ENCODE measurements around the gene SAP30BP. TPM values are rescaled to one million over a fixed set of nuclear protein-coding genes. Genes with fewer than 3 reads are reported as not detected.

The SAP30BP gene
- total and polyA plus RNA-seq, 2 of the 8 experiments (the other 6 are each of a cell fraction or from before 2014, with no cell fraction given): 63.3 to 79.9 TPM

DNA sequence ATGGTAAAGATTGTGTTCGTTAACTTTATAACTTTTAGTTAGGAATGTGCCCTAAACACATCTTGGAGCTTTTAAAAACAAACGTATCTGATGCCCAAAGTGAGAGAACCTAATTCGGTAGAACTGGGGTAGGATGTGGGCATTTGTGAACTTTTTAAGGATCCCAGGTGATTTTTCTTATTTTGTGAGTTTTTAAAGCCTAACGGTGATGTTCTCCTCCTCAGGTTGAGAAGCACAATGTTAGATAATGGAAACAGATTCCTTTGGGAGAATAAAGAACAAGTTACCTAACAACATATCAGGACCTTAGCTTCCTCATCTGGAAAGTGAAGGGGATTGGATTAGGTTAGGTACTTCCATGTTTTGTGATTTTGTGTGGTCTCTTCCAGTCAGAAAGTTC is 687 bp downstream of the SAP30BP start:
- H4K8ac ChIP-seq (ENCODE audit: extremely low read depth, insufficient read depth, low read length): peak overlapping the region; percentile 99; the same call in 1 of the 2 replicates
- no peak overlapping the region for H2BK20ac ChIP-seq (ENCODE audit: low read length)
- H3K56ac ChIP-seq (replicated peaks; ENCODE audit: insufficient read length, low read depth, low read length): no peak overlapping the region
- H3K4me3 ChIP-seq (ENCODE audit: extremely low read depth in 1 of 4, insufficient read depth in 2 of 4, low read depth in 3 of 4, low read length in 4 of 4): peak overlapping the region; percentile 81 to 99 (median 96)
- 19% methylated on average over 4 of the region's 4 CpGs; no CpG with 5 or more reads in 1 of the 2 experiments for WGBS, 2 experiments (ENCODE audit: extremely low coverage in 1 of 2, insufficient coverage in 1 of 2, insufficient read length in 1 of 2, insufficient replicate concordance in 2 of 2, low coverage in 1 of 2, low lambda C conversion rate in 2 of 2, missing lambda C conversion rate in 1 of 2)
- H3K27me3 ChIP-seq (replicated peaks in 1 of 4; ENCODE audit: control insufficient read depth in 3 of 4, extremely low read depth in 1 of 4, insufficient read depth in 3 of 4, low read length in 3 of 4): no peaks in the 10 kb centered on the region
- H2BK5ac ChIP-seq (ENCODE audit: low read depth, low read length): peak overlapping the region; percentile 98; the same call in 1 of the 2 replicates
- H4K91ac ChIP-seq (replicated peaks; ENCODE audit: insufficient read length, low read length): peak overlapping the region; percentile 26
- H3K18ac ChIP-seq (ENCODE audit: extremely low read depth, low read length): no peak overlapping the region
- FAIRE-seq: no peak
- no peak overlapping the region for H2BK120ac ChIP-seq (replicated peaks; ENCODE audit: low read depth, low read length)
- no peak overlapping the region for H3K14ac ChIP-seq (ENCODE audit: insufficient read length)
- no peak overlapping the region for H4K5ac ChIP-seq (ENCODE audit: insufficient read length, low read depth, low read length)
- DNase-seq (ENCODE audit: low read depth in 1 of 2, low spot score in 2 of 2): no peak
- H2AFZ ChIP-seq (ENCODE audit: low read length): no peak overlapping the region
- H3K23ac ChIP-seq (ENCODE audit: insufficient read length): no peak overlapping the region
- H2BK15ac ChIP-seq (ENCODE audit: low read length): no peak overlapping the region
- peak overlapping the region; percentile 90 to 98 (median 96) for H3K9ac ChIP-seq (replicated peaks in 1 of 4; ENCODE audit: extremely low read depth in 1 of 4, low read depth in 3 of 4, low read length in 3 of 4)
- H2AK5ac ChIP-seq (ENCODE audit: low read depth, low read length): no peak overlapping the region
- H3K4me2 ChIP-seq (ENCODE audit: insufficient read depth in 1 of 2, low read depth in 2 of 2, low read length in 2 of 2): peak overlapping the region; percentile 70 to 79
- peaks cover 10 to 27% (median 19%) of the 10 kb centered on the region in 4 experiments; a peak in 6 of 8 replicates for H3K36me3 ChIP-seq (ENCODE audit: control insufficient read depth in 2 of 4, insufficient read depth in 4 of 4, low read length in 3 of 4)
- H3K27ac ChIP-seq (ENCODE audit: low read depth, low read length): peak overlapping the region; percentile 88; the same call in 1 of the 2 replicates
- peaks cover 4% of the 10 kb centered on the region in 2 experiments for H4K20me1 ChIP-seq (replicated peaks in 1 of 2; ENCODE audit: control insufficient read depth in 1 of 2, insufficient read depth in 2 of 2, low read length in 2 of 2)
- H3K4me1 ChIP-seq (replicated peaks in 1 of 4; ENCODE audit: control insufficient read depth in 3 of 4, insufficient read depth in 4 of 4, low read length in 3 of 4): peaks cover 0 to 13% (median 3%) of the 10 kb centered on the region in 4 experiments; a peak in 2 of 7 replicates
- CTCF ChIA-PET (ENCODE audit: partially characterized antibody): interaction anchor here (1.2 to 51.0 kb wide), 7 partner anchors 10 to 112 kb away, joined by 3 to 2200 read pairs (median 8); partner anchors contain the start of gene SMIM5
- H3K23me2 ChIP-seq (ENCODE audit: low read depth, low read length): peaks cover 5% of the 10 kb centered on the region; the same call in 1 of the 2 replicates
- H3K79me2 ChIP-seq (ENCODE audit: control insufficient read depth in 1 of 2, insufficient read depth in 2 of 2, low read length in 2 of 2): peaks cover 11 to 62% of the 10 kb centered on the region in 2 experiments; a peak in 3 of 4 replicates
- H3K4ac ChIP-seq (replicated peaks; ENCODE audit: insufficient read length, low read depth, low read length): no peak overlapping the region
- H2BK12ac ChIP-seq (ENCODE audit: low read depth, low read length): no peak overlapping the region; the same call in 1 of the 2 replicates
- POLR2A ChIA-PET (ENCODE audit: partially characterized antibody): interaction anchor here (0.9 to 4.1 kb wide), 9 partner anchors 11 to 112 kb away, joined by 3 to 42 read pairs (median 6); a partner anchor contains a TSS
- no peaks in the 10 kb centered on the region for H3K9me3 ChIP-seq (ENCODE audit: insufficient read depth in 2 of 2, low read depth in 1 of 2, low read length in 1 of 2)
- H3K79me1 ChIP-seq (ENCODE audit: low read depth, low read length): peaks cover 2% of the 10 kb centered on the region; the same call in 1 of the 2 replicates
- TF ChIP-seq MAX (IDR thresholded peaks at IDR 0.05) (no peak), YY1 (IDR thresholded peaks at IDR 0.05; ENCODE audit: low read depth, low read length) (no peak), HDAC6 (IDR thresholded peaks at IDR 0.05; ENCODE audit: low read depth, low read length) (no peak), TAF7 (optimal IDR thresholded peaks at IDR 0.05; ENCODE audit: borderline replicate concordance, low read depth, low read length) (no peak), SP1 (IDR thresholded peaks at IDR 0.05; ENCODE audit: low read depth, low read length) (no peak), ZNF274 (IDR thresholded peaks at IDR 0.05; ENCODE audit: borderline replicate concordance, extremely low read depth, low read length) (no peak), TAF1 (IDR thresholded peaks at IDR 0.05; ENCODE audit: low read depth, low read length) (no peak), MAFK (IDR thresholded peaks at IDR 0.05; ENCODE audit: low read depth, low read length) (no peak), SIRT6 (IDR thresholded peaks at IDR 0.05; ENCODE audit: low read length) (no peak), PHF8 (conservative IDR thresholded peaks at IDR 0.05; ENCODE audit: low read depth, low read length) (no peak), BCL11A (IDR thresholded peaks at IDR 0.05; ENCODE audit: low read depth in 2 of 2, low read length in 2 of 2) (no peak), SP2 (IDR thresholded peaks at IDR 0.05; ENCODE audit: low read length) (no peak), CEBPB (IDR thresholded peaks at IDR 0.05; ENCODE audit: low read depth, low read length) (no peak), CHD2 (IDR thresholded peaks at IDR 0.05; ENCODE audit: low read length) (no peak), SP4 (IDR thresholded peaks at IDR 0.05; ENCODE audit: low read length) (no peak)

Measured in H1 (cell line).